HG03342 (cell line): ENCODE measurements around the gene WDR89.
"Not testable (repeated sequence)": the region's sequence is repeated elsewhere in the genome, so short reads cannot be mapped to it uniquely, and the experiment has no call there.

Experiments used
- ATAC-seq: cut with Tn5 transposase; IDR thresholded peaks from one replicate; pipeline ENCODE4 v1.9.1; 2021; ENCODE audit warnings: mild to moderate bottlenecking, moderate library complexity; ENCODE audit not compliant: unreplicated experiment

Gene WDR89

DNA sequence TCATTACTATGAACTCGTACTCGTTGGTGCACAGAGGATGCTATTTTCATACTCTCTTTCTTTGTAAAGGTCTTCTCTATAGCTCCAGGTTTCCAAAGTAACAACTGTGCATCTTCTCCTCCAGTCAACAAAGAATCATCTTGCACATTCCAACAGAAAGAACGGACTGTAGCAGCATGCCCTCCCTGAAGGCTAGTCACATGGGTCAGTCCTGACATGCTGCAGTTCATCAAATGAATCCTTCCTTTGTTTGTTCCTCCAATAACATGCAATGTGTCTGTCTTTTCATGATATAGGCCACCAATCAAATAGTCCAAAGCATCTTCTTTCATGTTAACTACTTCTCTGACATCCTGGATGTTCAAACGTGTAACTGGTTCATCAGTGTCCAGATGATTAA lies 42.9 kb downstream of the WDR89 start:
- ATAC-seq, result no peak

- ATAC-seq, result no peak
Measured at GRCh38 chr14:63596998-63597658, 44.5 kb downstream of the WDR89 start.

GRCh38 chr14:63594455-63595372 lies 47.0 kb downstream of the WDR89 start:
- no peak for ATAC-seq

DNA sequence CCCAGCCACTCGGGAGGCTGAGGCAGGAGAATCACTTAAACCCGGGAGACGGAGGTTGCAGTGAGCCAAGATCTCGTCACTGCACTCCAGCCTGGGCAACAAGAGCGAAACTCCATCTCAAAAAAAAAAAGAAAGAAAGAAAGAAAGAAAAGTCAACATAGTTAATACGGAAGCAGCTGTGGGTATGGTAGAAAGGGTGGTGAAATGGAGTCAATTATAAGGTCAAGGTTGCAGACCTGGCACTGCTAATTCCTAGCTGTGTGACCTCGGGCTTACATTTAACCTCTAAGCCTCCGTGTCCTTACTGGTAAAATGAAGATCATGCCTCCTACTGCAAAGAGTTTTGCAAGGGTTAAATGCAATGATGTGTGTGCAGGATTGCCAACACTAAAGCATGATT lies 58.6 kb downstream of the WDR89 start:
- not testable (repeated sequence) for ATAC-seq

DNA sequence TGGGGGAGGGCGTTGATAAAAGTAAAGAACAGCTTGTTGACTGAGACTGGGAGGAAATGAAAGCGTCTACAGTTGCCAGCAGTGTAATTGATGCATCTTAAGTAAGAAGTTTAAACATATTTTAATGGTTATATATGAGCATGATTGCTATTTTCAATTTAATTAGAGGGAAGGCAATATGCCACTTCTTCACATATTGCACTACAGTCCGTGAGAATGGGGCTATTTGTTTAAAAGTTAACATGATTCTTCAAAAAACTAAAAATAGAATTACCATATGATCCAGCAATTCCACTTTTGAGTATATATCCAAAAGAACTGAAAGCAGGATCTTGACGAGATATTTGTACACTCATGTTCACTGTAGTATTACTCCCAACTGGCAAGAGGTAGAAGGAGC lies 60.2 kb downstream of the WDR89 start:
- ATAC-seq, result no peak

GRCh38 chr14:63578300-63578699 lies 63.4 kb downstream of the WDR89 start:
- no peak for ATAC-seq

DNA sequence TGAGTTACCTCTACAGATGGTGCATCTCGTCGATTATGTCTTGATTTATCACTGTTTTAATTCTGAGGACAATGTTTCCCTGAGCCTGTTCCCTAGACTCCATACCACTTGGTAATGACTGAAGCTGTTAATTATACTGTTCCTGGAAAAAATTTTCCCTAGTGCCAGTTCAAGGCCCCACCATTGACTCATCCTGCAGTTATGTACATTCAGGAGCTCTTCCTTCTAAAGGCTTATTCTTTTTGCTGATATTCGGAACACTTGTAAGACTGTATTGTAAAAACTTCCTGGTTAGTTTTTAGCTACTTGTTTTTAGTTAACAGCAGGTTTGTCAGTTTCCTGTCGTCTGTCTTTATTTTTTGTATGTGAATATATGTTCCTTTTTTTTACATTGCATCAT lies 68.1 kb downstream of the WDR89 start:
- no peak for ATAC-seq

DNA sequence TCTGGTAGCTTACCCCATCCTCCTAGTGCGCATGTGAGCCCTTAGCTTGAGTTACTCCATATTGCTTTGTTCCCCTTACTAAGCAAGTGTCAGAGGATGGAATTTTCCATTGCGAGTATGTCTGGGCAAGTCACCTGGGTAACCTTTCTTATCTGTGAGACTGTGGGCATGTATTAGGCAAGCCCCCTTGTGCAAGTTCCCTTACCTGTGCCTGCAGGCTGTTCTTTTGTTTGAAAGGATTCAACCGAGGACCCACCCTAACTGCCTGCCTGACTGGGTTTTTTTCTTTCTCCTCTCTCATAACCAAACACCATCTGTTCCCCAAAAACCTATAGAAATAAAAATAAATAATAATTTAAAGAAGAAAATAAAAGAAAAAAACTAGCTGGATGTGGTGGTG lies 76.2 kb downstream of the WDR89 start:
- ATAC-seq, result no peak

- no peak for ATAC-seq
Measured at GRCh38 chr14:63564318-63564717, 77.4 kb downstream of the WDR89 start.

DNA sequence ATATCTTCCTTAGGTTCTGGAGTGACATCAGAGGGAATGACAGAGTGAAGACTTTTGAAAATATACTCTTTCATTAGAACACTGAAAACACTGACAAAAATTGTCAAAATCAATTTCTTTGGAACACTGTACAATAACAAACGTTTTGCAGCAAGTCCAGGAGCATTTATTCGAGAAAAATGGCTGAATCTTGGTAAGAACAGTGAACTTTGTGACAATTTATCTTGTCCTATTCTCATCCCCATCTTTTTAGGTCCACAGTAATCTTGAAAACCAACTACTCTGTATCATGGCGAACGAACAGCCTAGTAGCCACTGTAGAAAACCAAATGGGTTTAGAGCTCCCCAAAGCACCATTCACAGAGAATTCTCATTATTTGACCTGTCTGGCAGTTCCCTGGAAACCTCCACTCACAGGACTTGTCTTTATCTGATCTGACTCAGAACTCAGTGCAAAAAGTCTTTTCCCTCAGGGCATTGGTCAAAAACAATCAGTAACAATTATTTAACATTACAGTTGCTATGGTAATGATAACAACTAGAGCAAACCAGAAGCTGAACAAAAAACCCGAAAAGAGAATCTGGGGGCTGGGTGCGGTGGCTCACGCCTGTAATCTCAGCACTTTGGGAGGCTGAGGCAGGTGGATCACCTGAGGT lies 78.2 kb downstream of the WDR89 start:
- ATAC-seq, result no peak

- no peak for ATAC-seq
Measured at GRCh38 chr14:63562405-63562804, 79.3 kb downstream of the WDR89 start.

- no peak for ATAC-seq
Measured at GRCh38 chr14:63555572-63555971, 86.1 kb downstream of the WDR89 start.

DNA sequence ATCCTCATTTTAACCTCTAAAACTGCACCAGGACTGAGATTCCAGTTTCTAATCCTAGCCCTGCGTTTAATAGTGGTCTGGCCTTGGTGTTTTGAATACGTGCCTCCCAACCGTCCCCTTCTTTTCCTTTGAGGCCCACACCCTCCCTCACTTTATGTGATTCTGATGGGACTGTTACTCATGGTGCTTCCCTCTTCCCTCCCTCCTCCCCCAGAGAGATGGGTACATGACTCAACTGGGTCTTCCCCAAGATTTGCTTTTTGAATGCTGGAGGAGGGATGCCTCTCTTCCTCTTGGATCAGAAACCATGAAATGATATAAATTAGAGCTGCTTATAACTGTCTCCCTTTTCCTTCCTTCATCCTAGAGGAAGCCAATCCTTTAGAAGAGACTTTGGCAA lies 90.3 kb downstream of the WDR89 start:
- ATAC-seq, result no peak

DNA sequence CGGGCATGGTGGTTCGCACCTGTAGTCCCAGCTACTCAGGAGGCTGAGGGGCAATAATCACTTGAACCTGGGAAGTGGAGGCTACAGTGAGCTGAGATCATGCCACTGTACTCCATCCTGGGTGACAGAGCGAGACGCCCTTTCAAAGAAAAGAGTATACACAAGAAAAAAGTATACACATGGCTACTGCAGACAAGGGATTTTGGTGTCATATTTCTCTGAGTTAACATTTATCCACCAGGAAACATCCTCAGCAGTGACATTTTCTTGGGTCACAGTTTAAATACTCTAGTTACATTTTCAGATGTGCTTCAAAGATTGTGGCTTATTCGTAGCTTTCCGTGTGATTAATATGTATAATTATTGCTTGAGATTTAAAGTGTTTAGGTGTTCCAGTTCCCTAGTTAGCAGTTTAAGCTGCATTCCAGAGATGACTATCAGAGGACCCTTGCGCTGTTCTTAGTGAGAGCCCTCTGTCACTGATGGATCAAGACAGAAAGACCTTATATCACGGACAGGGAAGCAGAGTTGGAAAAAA lies 93.8 kb downstream of the WDR89 start:
- no peak for ATAC-seq
